Mesenteric fat pad (tissue), 1 donor: ENCODE results near the gene ACCS. TPM values are rescaled to one million over a fixed set of nuclear protein-coding genes. Genes with fewer than 3 reads are reported as not detected.

Experiments used
- DNase-seq: peaks from one replicate; pipeline ENCODE4 v3.0.0-alpha.2; 2020; ENCODE audit warnings: low spot score
- total RNA-seq: library from RNA; stranded (reverse); fragmentation: NEBNext Ultra II Directional; extraction: Animal tissue kit (Norgen Biotek cat#: 25700); gene quantifications from one replicate; pipeline ENCODE4 v1.2.1, GENCODE V29; 2021
- donor health status: DM: yes; HTN: yes; CAD: no.

Gene ACCS
- total RNA-seq, 1 donor from 2014 or later = 20.4 TPM

- DNase-seq = no peak
Observed at GRCh38 chr11:44088871-44089270, 22.8 kb downstream of the ACCS start.

GRCh38 chr11:44090539-44090938 is 24.5 kb downstream of the ACCS start:
- DNase-seq = no peak

GRCh38 chr11:44094260-44094868 is 28.3 kb downstream of the ACCS start:
- DNase-seq = no peak

GRCh38 chr11:44095506-44096359 is 29.7 kb downstream of the ACCS start, which contains the start of gene EXT2:
Gene EXT2, plus strand, starts transcription at chr11:44095678. Its CDS starts 12,035 bp downstream, at chr11:44107713.
- peak; percentile 98 for DNase-seq

GRCh38 chr11:44096360-44097185 is 30.5 kb downstream of the ACCS start:
- DNase-seq = no peak

GRCh38 chr11:44097821-44098220 is 31.8 kb downstream of the ACCS start:
- DNase-seq = no peak

- DNase-seq = no peak
Observed at GRCh38 chr11:44101098-44101497, 35.0 kb downstream of the ACCS start.

GRCh38 chr11:44104481-44105294 is 38.6 kb downstream of the ACCS start:
- DNase-seq = no peak

- DNase-seq = no peak
Observed at GRCh38 chr11:44108260-44108659, 42.2 kb downstream of the ACCS start.

GRCh38 chr11:44110231-44110679 is 44.2 kb downstream of the ACCS start:
- DNase-seq = no peak

GRCh38 chr11:44112091-44112821 is 46.2 kb downstream of the ACCS start:
- DNase-seq = no peak

- DNase-seq = no peak
Observed at GRCh38 chr11:44113018-44113417, 46.9 kb downstream of the ACCS start.

GRCh38 chr11:44113572-44113971 is 47.5 kb downstream of the ACCS start:
- DNase-seq = no peak

- no peak for DNase-seq
Observed at GRCh38 chr11:44116234-44116830, 50.3 kb downstream of the ACCS start.

GRCh38 chr11:44120169-44120568 is 54.1 kb downstream of the ACCS start:
- DNase-seq = no peak

- DNase-seq = no peak
Observed at GRCh38 chr11:44125598-44125997, 59.5 kb downstream of the ACCS start.

- DNase-seq = no peak
Observed at GRCh38 chr11:44126304-44126703, 60.2 kb downstream of the ACCS start.

- DNase-seq = no peak
Observed at GRCh38 chr11:44127130-44127529, 61.1 kb downstream of the ACCS start.

GRCh38 chr11:44128729-44129128 is 62.7 kb downstream of the ACCS start:
- no peak for DNase-seq

- no peak for DNase-seq
Observed at GRCh38 chr11:44130751-44131150, 64.7 kb downstream of the ACCS start.
